ENCODE results near the gene ACTL7B. TPM values are rescaled to one million over a fixed set of nuclear protein-coding genes. Genes with fewer than 3 reads are reported as not detected.

Gene ACTL7B
- total RNA-seq, 3 donors from 2014 or later, result 0.16 TPM; not detected in 2

GRCh38 chr9:108838017-108838416 lies 17.8 kb downstream of the ACTL7B start:
- no peaks in the 10 kb centered on the region for H3K36me3 ChIP-seq
- intact Hi-C loops (cut with DNase I; ENCODE audit: low total_unique reads), result no loop called here
- H3K4me1 ChIP-seq, result no peaks in the 10 kb centered on the region
- no peaks in the 10 kb centered on the region for H3K9me3 ChIP-seq
- no peak overlapping the region for H3K4me3 ChIP-seq
- no peaks in the 10 kb centered on the region for H3K27me3 ChIP-seq
- no peak for TF ChIP-seq POLR2A (IDR thresholded peaks at IDR 0.05)
- TF ChIP-seq, protein P1, sequence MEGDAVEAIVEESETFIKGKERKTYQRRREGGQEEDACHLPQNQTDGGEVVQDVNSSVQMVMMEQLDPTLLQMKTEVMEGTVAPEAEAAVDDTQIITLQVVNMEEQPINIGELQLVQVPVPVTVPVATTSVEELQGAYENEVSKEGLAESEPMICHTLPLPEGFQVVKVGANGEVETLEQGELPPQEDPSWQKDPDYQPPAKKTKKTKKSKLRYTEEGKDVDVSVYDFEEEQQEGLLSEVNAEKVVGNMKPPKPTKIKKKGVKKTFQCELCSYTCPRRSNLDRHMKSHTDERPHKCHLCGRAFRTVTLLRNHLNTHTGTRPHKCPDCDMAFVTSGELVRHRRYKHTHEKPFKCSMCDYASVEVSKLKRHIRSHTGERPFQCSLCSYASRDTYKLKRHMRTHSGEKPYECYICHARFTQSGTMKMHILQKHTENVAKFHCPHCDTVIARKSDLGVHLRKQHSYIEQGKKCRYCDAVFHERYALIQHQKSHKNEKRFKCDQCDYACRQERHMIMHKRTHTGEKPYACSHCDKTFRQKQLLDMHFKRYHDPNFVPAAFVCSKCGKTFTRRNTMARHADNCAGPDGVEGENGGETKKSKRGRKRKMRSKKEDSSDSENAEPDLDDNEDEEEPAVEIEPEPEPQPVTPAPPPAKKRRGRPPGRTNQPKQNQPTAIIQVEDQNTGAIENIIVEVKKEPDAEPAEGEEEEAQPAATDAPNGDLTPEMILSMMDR (IDR thresholded peaks at IDR 0.05), result no peak
- H3K27ac ChIP-seq, result no peak overlapping the region
- DNase-seq (ENCODE audit: low spot score in 2 of 2), result no peak

- Histone ChIP-seq H3K36me3 (no peaks in the 10 kb centered on the region), H3K9me3 (no peaks in the 10 kb centered on the region), H3K4me1 (no peaks in the 10 kb centered on the region), H3K27me3 (no peaks in the 10 kb centered on the region), H3K27ac (no peak overlapping the region), H3K4me3 (no peak overlapping the region)
- no peak for DNase-seq (ENCODE audit: low spot score in 2 of 2)
- intact Hi-C loops (cut with DNase I; ENCODE audit: low total_unique reads), result no loop called here
- TF ChIP-seq POLR2AphosphoS5 (IDR thresholded peaks at IDR 0.05), result no peak
- TF ChIP-seq POLR2A (IDR thresholded peaks at IDR 0.05), result no peak
- TF ChIP-seq, protein P1 (IDR thresholded peaks at IDR 0.05), result no peak
Measured at GRCh38 chr9:108837530-108837929, 18.3 kb downstream of the ACTL7B start.

DNA sequence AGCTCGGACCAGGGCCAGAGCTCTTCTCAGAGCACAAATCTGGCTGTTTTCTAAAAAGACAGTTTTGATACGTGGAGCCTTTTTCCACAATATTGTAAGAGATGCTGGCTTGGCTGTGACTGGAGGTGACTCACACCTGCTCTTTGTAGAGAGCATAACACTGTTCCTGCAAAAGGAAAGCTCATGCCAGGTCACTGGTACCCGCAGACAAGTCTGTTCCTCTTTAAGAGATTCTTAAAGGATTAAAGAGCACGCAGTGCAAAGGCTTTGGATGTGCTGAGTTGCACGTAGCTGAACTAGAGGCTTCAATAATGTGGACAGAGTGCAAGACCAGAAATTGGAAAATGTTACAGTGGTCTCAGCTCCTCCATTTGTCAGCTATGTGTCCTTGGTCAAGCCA lies 19.0 kb downstream of the ACTL7B start:
- intact Hi-C loops (cut with DNase I; ENCODE audit: low total_unique reads), result no loop called here
- no peaks in the 10 kb centered on the region for H3K9me3 ChIP-seq
- DNase-seq (ENCODE audit: low spot score in 2 of 2), result no peak
- H3K4me3 ChIP-seq, result no peak overlapping the region
- H3K27ac ChIP-seq, result no peak overlapping the region
- no peaks in the 10 kb centered on the region for H3K4me1 ChIP-seq
- H3K36me3 ChIP-seq, result no peaks in the 10 kb centered on the region
- TF ChIP-seq, protein P1 (IDR thresholded peaks at IDR 0.05), result no peak
- TF ChIP-seq POLR2AphosphoS5 (IDR thresholded peaks at IDR 0.05) (no peak), POLR2A (IDR thresholded peaks at IDR 0.05) (no peak)
- no peaks in the 10 kb centered on the region for H3K27me3 ChIP-seq

DNA sequence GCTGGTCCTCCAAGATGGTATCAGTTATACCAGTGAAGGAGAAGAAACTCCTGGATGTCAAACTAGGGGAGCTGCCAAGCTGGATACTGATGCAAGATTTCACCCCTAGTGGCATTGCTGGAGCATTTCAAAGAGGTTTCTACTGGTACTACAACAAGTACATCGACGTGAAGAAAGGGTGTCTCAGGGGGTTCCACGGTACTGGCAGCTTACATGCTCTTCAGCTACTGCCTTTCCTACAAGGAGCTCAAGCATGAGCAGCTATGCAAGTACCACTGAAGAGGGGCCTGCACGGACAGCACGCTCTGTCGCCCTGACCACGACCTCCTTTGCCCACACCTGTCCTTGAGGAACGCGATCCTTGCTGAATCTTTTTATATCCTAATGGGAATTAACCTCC lies 19.5 kb downstream of the ACTL7B start:
- H3K9me3 ChIP-seq, result no peaks in the 10 kb centered on the region
- no peaks in the 10 kb centered on the region for H3K36me3 ChIP-seq
- H3K4me1 ChIP-seq, result no peaks in the 10 kb centered on the region
- intact Hi-C loops (cut with DNase I; ENCODE audit: low total_unique reads), result no loop called here
- no peak for DNase-seq (ENCODE audit: low spot score in 2 of 2)
- no peaks in the 10 kb centered on the region for H3K27me3 ChIP-seq
- H3K4me3 ChIP-seq, result no peak overlapping the region
- H3K27ac ChIP-seq, result no peak overlapping the region
- TF ChIP-seq, protein P1 (IDR thresholded peaks at IDR 0.05), result no peak
- TF ChIP-seq POLR2AphosphoS5 (IDR thresholded peaks at IDR 0.05), result no peak
- TF ChIP-seq POLR2A (IDR thresholded peaks at IDR 0.05), result no peak

DNA sequence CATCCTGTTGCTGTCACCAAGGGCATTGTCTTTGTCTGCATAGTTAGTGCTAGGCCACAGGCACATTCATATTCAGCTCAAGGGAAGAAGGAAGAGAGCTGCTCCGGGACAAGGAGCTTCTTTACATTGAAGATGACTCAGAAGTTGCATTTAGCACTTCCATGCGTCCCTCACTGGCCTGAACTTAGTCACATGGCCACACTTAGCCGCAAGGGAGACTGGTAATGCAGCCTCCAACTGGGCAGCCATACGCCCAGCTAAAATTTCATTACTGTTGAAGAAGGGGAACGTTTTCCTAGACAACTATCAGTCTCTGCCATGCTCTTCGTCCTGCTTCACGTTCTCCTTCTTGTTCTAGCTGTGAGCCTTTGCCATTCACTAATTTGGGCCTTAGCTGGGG lies 20.0 kb downstream of the ACTL7B start:
- intact Hi-C loops (cut with DNase I; ENCODE audit: low total_unique reads), result no loop called here
- Histone ChIP-seq H3K36me3 (no peaks in the 10 kb centered on the region), H3K4me3 (no peak overlapping the region), H3K27ac (no peak overlapping the region), H3K27me3 (no peaks in the 10 kb centered on the region), H3K4me1 (no peaks in the 10 kb centered on the region), H3K9me3 (no peaks in the 10 kb centered on the region)
- no peak for DNase-seq (ENCODE audit: low spot score in 2 of 2)
- TF ChIP-seq POLR2AphosphoS5 (IDR thresholded peaks at IDR 0.05), result no peak
- TF ChIP-seq POLR2A (IDR thresholded peaks at IDR 0.05), result no peak

Data from breast epithelium (tissue), 4 donors.